T follicular helper cell (primary cell): ENCODE results near the gene KRT77.
"Not testable (repeated sequence)": the region's sequence is repeated elsewhere in the genome, so short reads cannot be mapped to it uniquely, and the experiment has no call there.

Source experiments
- DNase-seq: peaks from one replicate; pipeline ENCODE4 v3.0.0-alpha.2; 2020; ENCODE audit warnings: low read depth

The KRT77 gene

GRCh38 chr12:52675301-52675701 is 28.0 kb downstream of the KRT77 start:
- DNase-seq = no peak

GRCh38 chr12:52674433-52674775 is 28.9 kb downstream of the KRT77 start:
- DNase-seq = no peak

- DNase-seq = no peak
These were observed 29.5 kb downstream of the KRT77 start for GRCh38 chr12:52673713-52674432.

- DNase-seq = no peak
These were observed 30.1 kb downstream of the KRT77 start for GRCh38 chr12:52673217-52673616.

- DNase-seq = no peak
These were observed 30.9 kb downstream of the KRT77 start for GRCh38 chr12:52672321-52672933.

GRCh38 chr12:52670961-52671360 is 32.4 kb downstream of the KRT77 start:
- DNase-seq = no peak

- DNase-seq = no peak
These were observed 32.8 kb downstream of the KRT77 start for GRCh38 chr12:52670506-52670905.

GRCh38 chr12:52669941-52670340 is 33.4 kb downstream of the KRT77 start:
- not testable (repeated sequence) for DNase-seq

- DNase-seq = no peak
These were observed 33.9 kb downstream of the KRT77 start for GRCh38 chr12:52669426-52669825.

GRCh38 chr12:52667931-52668330 is 35.4 kb downstream of the KRT77 start:
- no peak for DNase-seq

- DNase-seq = no peak
These were observed 35.8 kb downstream of the KRT77 start for GRCh38 chr12:52667509-52667908.

- no peak for DNase-seq
These were observed 36.9 kb downstream of the KRT77 start for GRCh38 chr12:52666471-52666870.

- no peak for DNase-seq
These were observed 39.9 kb downstream of the KRT77 start for GRCh38 chr12:52663420-52663819.

- DNase-seq = no peak
These were observed 40.5 kb downstream of the KRT77 start for GRCh38 chr12:52662918-52663229.

- DNase-seq = no peak
These were observed 41.0 kb downstream of the KRT77 start for GRCh38 chr12:52662093-52662917.

GRCh38 chr12:52661668-52662067 is 41.7 kb downstream of the KRT77 start:
- DNase-seq = no peak

- DNase-seq = no peak
These were observed 42.3 kb downstream of the KRT77 start for GRCh38 chr12:52660934-52661499.

GRCh38 chr12:52659951-52660350 is 43.4 kb downstream of the KRT77 start:
- DNase-seq = no peak

- DNase-seq = no peak
These were observed 43.9 kb downstream of the KRT77 start for GRCh38 chr12:52659395-52659794.

GRCh38 chr12:52658196-52658595 is 45.1 kb downstream of the KRT77 start:
- DNase-seq = no peak

- no peak for DNase-seq
These were observed 45.9 kb downstream of the KRT77 start for GRCh38 chr12:52657250-52657902.

- no peak for DNase-seq
These were observed 46.7 kb downstream of the KRT77 start for GRCh38 chr12:52656616-52657015.
